ENCODE data around the gene ZNF892.
A peak's percentile ranks its signal among the peaks of the same experiment; 100 is the strongest.

ZNF892 gene

GRCh38 chr2:95215018-95215612, 7.8 kb downstream of the ZNF892 start:
- TF ChIP-seq CTCF (IDR thresholded peaks at IDR 0.05) = no peak
- Histone ChIP-seq H3K9ac (no peak overlapping the region), H3K4me2 (ENCODE audit: low read length) (no peak overlapping the region), H3K27ac (no peak overlapping the region), H3K4me3 (ENCODE audit: low read depth, low read length) (no peak overlapping the region), H2AFZ (no peak overlapping the region), H3K36me3 (ENCODE audit: control insufficient read depth, insufficient read depth, low read length) (no peaks in the 10 kb centered on the region), H3K9me3 (ENCODE audit: control insufficient read depth, low read length) (no peaks in the 10 kb centered on the region), H3K27me3 (ENCODE audit: control insufficient read depth, insufficient read depth, low read length) (no peaks in the 10 kb centered on the region), H3K79me2 (no peaks in the 10 kb centered on the region), H3K4me1 (no peaks in the 10 kb centered on the region)

- H3K4me3 ChIP-seq (ENCODE audit: low read depth, low read length) = no peak overlapping the region
- H2AFZ ChIP-seq = no peak overlapping the region
- TF ChIP-seq CTCF (IDR thresholded peaks at IDR 0.05) = no peak
- H3K27me3 ChIP-seq (ENCODE audit: control insufficient read depth, insufficient read depth, low read length) = no peaks in the 10 kb centered on the region
- H3K9ac ChIP-seq = no peak overlapping the region
- no peaks in the 10 kb centered on the region for H3K9me3 ChIP-seq (ENCODE audit: control insufficient read depth, low read length)
- H3K27ac ChIP-seq = no peak overlapping the region
- H3K4me1 ChIP-seq = no peaks in the 10 kb centered on the region
- H3K79me2 ChIP-seq = no peaks in the 10 kb centered on the region
- H3K4me2 ChIP-seq (ENCODE audit: low read length) = no peak overlapping the region
- no peaks in the 10 kb centered on the region for H3K36me3 ChIP-seq (ENCODE audit: control insufficient read depth, insufficient read depth, low read length)
These were observed 13.1 kb downstream of the ZNF892 start for GRCh38 chr2:95220449-95220848.

GRCh38 chr2:95225658-95226057, 18.3 kb downstream of the ZNF892 start:
- Histone ChIP-seq H3K79me2 (no peaks in the 10 kb centered on the region), H3K27me3 (ENCODE audit: control insufficient read depth, insufficient read depth, low read length) (no peaks in the 10 kb centered on the region), H3K4me3 (ENCODE audit: low read depth, low read length) (no peak overlapping the region), H3K4me1 (no peaks in the 10 kb centered on the region), H3K4me2 (ENCODE audit: low read length) (no peak overlapping the region), H3K27ac (no peak overlapping the region), H3K9me3 (ENCODE audit: control insufficient read depth, low read length) (no peaks in the 10 kb centered on the region), H3K9ac (no peak overlapping the region), H3K36me3 (ENCODE audit: control insufficient read depth, insufficient read depth, low read length) (no peaks in the 10 kb centered on the region), H2AFZ (no peak overlapping the region)
- TF ChIP-seq CTCF (IDR thresholded peaks at IDR 0.05) = no peak

- Histone ChIP-seq H3K9ac (no peak overlapping the region), H2AFZ (no peak overlapping the region), H3K4me2 (ENCODE audit: low read length) (no peak overlapping the region), H3K4me3 (ENCODE audit: low read depth, low read length) (no peak overlapping the region), H3K4me1 (peaks cover 5% of the 10 kb centered on the region), H3K9me3 (ENCODE audit: control insufficient read depth, low read length) (no peaks in the 10 kb centered on the region), H3K79me2 (no peaks in the 10 kb centered on the region), H3K27me3 (ENCODE audit: control insufficient read depth, insufficient read depth, low read length) (no peaks in the 10 kb centered on the region), H3K36me3 (ENCODE audit: control insufficient read depth, insufficient read depth, low read length) (no peaks in the 10 kb centered on the region), H3K27ac (no peak overlapping the region)
- TF ChIP-seq CTCF (IDR thresholded peaks at IDR 0.05) = peak; percentile 93
These were observed 24.4 kb downstream of the ZNF892 start for GRCh38 chr2:95231723-95232122.

- H3K27me3 ChIP-seq (ENCODE audit: control insufficient read depth, insufficient read depth, low read length) = no peaks in the 10 kb centered on the region
- no peak overlapping the region for H3K27ac ChIP-seq
- H3K9ac ChIP-seq = no peak overlapping the region
- no peak overlapping the region for H3K4me3 ChIP-seq (ENCODE audit: low read depth, low read length)
- no peak overlapping the region for H2AFZ ChIP-seq
- no peak overlapping the region for H3K4me2 ChIP-seq (ENCODE audit: low read length)
- H3K4me1 ChIP-seq = peaks cover 5% of the 10 kb centered on the region
- no peaks in the 10 kb centered on the region for H3K79me2 ChIP-seq
- no peaks in the 10 kb centered on the region for H3K36me3 ChIP-seq (ENCODE audit: control insufficient read depth, insufficient read depth, low read length)
- TF ChIP-seq CTCF (IDR thresholded peaks at IDR 0.05) = no peak
- no peaks in the 10 kb centered on the region for H3K9me3 ChIP-seq (ENCODE audit: control insufficient read depth, low read length)
These were observed 24.9 kb downstream of the ZNF892 start for GRCh38 chr2:95232232-95232631.

Measured in parathyroid adenoma (tissue), 2 donors.